ENCODE measurements around the gene SGPP1. TPM values are rescaled to one million over a fixed set of nuclear protein-coding genes. Genes with fewer than 3 reads are reported as not detected.

Gene SGPP1, protein sequence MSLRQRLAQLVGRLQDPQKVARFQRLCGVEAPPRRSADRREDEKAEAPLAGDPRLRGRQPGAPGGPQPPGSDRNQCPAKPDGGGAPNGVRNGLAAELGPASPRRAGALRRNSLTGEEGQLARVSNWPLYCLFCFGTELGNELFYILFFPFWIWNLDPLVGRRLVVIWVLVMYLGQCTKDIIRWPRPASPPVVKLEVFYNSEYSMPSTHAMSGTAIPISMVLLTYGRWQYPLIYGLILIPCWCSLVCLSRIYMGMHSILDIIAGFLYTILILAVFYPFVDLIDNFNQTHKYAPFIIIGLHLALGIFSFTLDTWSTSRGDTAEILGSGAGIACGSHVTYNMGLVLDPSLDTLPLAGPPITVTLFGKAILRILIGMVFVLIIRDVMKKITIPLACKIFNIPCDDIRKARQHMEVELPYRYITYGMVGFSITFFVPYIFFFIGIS
- total RNA-seq: 10 to 100 TPM; 12.5 to 18.4 (median 17.0) TPM
- long read RNA-seq, donor 1, transcript SGPP1-201 (3 exons, 3,312 nt): major isoform, 30 of 35 reads
- long read RNA-seq, donor 1, partial matches to known transcripts: 2 of 35 reads
- long read RNA-seq, donor 1, other reads (novel, unspliced or antisense): 3 of 35 reads
- long read RNA-seq, donor 2, partial matches to known transcripts: 0 of 2 reads
- long read RNA-seq, donor 2, other reads (novel, unspliced or antisense): 0 of 2 reads

DNA sequence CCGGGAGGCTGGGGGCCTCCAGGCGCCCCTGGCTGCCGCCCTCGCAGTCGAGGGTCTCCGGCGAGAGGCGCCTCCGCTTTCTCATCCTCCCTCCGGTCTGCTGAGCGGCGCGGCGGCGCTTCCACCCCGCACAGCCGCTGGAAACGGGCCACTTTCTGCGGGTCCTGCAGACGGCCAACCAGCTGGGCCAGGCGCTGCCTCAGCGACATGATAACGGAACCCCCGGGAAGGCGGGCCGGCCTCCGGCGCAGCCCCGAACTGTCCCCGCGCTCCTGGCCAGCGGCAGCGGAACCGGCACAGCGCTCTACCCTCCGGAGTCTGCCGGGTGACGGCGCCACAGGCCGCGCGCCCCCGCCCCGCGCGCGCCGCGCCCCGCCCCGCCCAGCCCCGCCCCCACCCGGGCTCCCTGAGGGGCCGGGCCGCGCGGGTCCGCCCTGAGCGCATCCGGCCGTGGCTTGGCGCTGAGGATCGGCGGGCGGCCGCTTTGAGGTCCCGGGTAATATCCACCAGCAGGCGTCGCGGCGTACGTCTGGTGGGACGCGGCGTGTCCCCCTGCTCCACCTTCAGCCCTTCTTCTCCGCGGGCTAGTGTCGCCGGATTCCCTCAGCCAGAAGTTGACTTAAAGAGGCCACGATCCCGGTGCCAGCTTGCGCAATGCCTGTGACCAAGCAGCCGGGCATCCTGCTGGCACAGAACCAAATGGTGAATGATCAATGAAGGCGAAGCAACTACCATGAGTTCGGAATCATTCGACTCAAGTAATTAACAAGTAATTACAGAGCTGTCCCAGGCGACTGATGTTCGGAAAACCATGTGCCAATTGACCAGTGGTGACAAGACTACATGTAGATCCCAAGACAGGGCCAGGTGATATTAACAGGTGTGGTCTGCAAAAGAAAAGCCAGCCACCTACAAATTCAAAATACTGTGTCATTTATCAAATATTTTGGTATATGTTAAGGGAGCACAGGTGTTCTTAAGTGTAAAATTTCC is at the start of gene SGPP1:
SGPP1 (minus strand) TSS at position 330 of the 993 bp plus-strand sequence; CDS start at position 209, 121 bp downstream.
- peak within 1 kb of the TSS; percentile 95 for H3K4me3 ChIP-seq
- ATAC-seq (peak; percentile 93), DNase-seq (peak; percentile 81 to 90 (median 89))
- no peaks in the 10 kb centered on the region for H3K36me3 ChIP-seq (ENCODE audit: low read depth)
- intact Hi-C loops (cut with DNase I, micrococcal nuclease): no loop called here
- TF ChIP-seq, protein P1, sequence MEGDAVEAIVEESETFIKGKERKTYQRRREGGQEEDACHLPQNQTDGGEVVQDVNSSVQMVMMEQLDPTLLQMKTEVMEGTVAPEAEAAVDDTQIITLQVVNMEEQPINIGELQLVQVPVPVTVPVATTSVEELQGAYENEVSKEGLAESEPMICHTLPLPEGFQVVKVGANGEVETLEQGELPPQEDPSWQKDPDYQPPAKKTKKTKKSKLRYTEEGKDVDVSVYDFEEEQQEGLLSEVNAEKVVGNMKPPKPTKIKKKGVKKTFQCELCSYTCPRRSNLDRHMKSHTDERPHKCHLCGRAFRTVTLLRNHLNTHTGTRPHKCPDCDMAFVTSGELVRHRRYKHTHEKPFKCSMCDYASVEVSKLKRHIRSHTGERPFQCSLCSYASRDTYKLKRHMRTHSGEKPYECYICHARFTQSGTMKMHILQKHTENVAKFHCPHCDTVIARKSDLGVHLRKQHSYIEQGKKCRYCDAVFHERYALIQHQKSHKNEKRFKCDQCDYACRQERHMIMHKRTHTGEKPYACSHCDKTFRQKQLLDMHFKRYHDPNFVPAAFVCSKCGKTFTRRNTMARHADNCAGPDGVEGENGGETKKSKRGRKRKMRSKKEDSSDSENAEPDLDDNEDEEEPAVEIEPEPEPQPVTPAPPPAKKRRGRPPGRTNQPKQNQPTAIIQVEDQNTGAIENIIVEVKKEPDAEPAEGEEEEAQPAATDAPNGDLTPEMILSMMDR (IDR thresholded peaks at IDR 0.05): no peak
- peaks cover 20% of the 10 kb centered on the region for H3K4me1 ChIP-seq (ENCODE audit: low read depth)
- no peaks in the 10 kb centered on the region for H3K9me3 ChIP-seq

DNA sequence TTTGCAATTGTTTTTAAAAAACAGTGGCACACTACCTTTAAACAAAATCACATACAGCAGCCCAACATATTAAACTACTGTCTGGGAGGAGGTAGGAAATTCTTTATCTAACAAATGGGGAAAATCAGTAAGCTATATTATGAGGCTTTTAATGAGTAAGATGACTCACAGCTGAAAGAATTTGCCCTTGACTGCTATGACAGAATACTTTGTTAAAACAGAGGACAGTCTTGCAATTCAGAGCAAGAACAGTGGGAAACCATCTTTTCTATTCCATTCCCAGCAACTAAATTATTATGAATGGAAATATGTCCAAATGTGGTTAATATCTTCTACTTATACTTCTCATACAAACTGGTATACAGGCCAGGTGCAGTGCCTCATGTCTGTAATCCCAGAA is 49.2 kb upstream of the SGPP1 start:
- H3K4me1 ChIP-seq (ENCODE audit: low read depth): no peaks in the 10 kb centered on the region
- H3K4me3 ChIP-seq: no peak overlapping the region
- no peaks in the 10 kb centered on the region for H3K9me3 ChIP-seq
- H3K36me3 ChIP-seq (ENCODE audit: low read depth): no peaks in the 10 kb centered on the region
- ATAC-seq: peak; percentile 36
- TF ChIP-seq, protein P1 (IDR thresholded peaks at IDR 0.05): no peak
- no peak for DNase-seq
- intact Hi-C loops (cut with DNase I, micrococcal nuclease): no loop called here

DNA sequence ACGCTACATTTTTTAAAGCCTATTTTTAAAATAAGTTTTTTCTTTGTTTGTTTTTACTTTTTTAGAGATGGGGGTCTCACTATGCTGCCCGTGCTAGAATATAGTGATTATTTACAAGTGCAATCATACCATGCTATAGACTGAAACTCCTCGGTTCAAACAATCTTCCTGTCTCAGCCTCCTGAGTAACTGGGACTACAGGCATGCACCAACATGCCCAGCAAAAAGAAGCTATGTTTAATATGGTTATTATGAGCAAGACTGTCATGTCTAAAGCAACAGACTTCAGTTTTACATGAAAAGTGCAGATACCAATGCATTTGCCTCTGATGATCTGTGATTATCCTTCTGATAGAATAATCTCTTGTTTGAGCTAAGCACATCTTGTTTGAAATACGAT is 45.6 kb upstream of the SGPP1 start:
- no peak for ATAC-seq
- no peak overlapping the region for H3K4me3 ChIP-seq
- DNase-seq: no peak
- intact Hi-C loops (cut with DNase I, micrococcal nuclease): no loop called here
- TF ChIP-seq, protein P1 (IDR thresholded peaks at IDR 0.05): no peak
- no peaks in the 10 kb centered on the region for H3K9me3 ChIP-seq
- H3K36me3 ChIP-seq (ENCODE audit: low read depth): no peaks in the 10 kb centered on the region
- H3K4me1 ChIP-seq (ENCODE audit: low read depth): no peaks in the 10 kb centered on the region

DNA sequence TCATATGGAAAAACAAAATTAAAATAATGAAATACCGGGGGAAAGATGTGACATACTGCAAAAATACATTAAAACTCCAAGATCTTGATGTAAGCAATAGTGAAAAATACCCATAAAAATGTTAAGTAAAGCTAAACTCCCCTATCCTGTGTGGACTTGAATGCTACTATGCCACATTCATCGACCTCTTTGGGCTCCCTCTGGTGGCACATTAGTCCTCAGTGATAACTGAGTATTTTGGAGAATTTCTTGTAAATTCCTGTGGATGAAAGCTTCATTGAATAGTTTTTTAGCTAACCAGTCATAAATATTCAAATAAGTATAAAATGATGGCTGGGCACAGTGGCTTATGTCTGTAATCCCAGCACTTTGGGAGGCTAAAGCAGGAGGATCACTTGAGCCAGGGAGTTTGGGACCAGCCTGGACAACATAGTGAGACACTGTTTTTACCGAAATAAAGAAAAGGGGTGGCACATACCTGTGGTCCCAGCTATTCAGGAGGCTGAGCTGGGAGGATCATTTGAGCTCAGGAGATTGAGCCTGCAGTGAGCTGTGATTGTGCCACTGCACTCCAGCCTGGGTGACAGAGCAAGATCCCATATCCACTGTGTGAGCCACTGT is 42.4 kb upstream of the SGPP1 start:
- ATAC-seq: peak; percentile 76
- no peaks in the 10 kb centered on the region for H3K9me3 ChIP-seq
- H3K4me3 ChIP-seq: no peak overlapping the region
- intact Hi-C loops (cut with DNase I, micrococcal nuclease): no loop called here
- TF ChIP-seq, protein P1 (IDR thresholded peaks at IDR 0.05): peak; percentile 35
- DNase-seq: peak in 1 of 3 donors; percentile 84
- no peaks in the 10 kb centered on the region for H3K36me3 ChIP-seq (ENCODE audit: low read depth)
- H3K4me1 ChIP-seq (ENCODE audit: low read depth): no peaks in the 10 kb centered on the region

DNA sequence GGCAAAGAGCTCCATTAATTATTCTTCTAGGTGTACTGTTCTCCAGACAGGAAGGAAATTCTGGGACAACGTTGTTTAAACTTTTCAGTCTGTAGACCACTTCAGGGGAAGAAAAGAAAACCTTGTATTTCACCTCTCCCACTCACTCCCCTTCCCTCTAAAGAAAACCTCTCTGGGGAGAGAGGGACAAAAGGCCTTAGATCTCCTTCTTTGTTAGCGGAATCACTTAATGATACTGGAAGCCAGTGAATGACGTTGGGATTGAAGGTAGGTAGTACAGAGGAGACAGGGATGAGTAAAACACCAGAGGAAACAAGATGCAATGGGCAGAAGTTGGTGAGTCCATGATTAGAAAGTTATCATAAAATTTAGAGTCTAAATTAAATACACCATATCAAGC is 38.7 kb upstream of the SGPP1 start:
- no peak for ATAC-seq
- Histone ChIP-seq H3K36me3 (ENCODE audit: low read depth) (no peaks in the 10 kb centered on the region), H3K4me1 (ENCODE audit: low read depth) (no peaks in the 10 kb centered on the region), H3K4me3 (no peak overlapping the region), H3K9me3 (no peaks in the 10 kb centered on the region)
- DNase-seq: no peak
- intact Hi-C loops (cut with DNase I, micrococcal nuclease): no loop called here
- TF ChIP-seq, protein P1 (IDR thresholded peaks at IDR 0.05): no peak
